K562 (cell line): ENCODE data around the gene AGRN.
A peak's percentile ranks its signal among the peaks of the same experiment; 100 is the strongest.

ENCODE experiments used
- NCOA4 ChIP-seq: fragments of 450-650 bp; IDR thresholded peaks from 2 replicates; pipeline ENCODE4 v1.6.1; 2018; ENCODE audit warnings: mild to moderate bottlenecking; ENCODE audit not compliant: partially characterized antibody
- PHF21A ChIP-seq: fragments of 450-650 bp; IDR thresholded peaks from 2 replicates; pipeline ENCODE4 v1.6.1; 2017; ENCODE audit warnings: low read depth, borderline replicate concordance
- PRMT5 ChIP-seq: sonication (generic); formaldehyde crosslinking; IDR thresholded peaks from 2 replicates; pipeline ENCODE4 v1.5.0; 2020; ENCODE audit warnings: missing genetic modification reagents
- RAD21 ChIP-seq, 2 experiments: fragments of 250-450 bp in 1 of 2; fragments of 450-650 bp in 1 of 2; sonication (Bioruptor Pico) in 1 of 2; formaldehyde crosslinking in 1 of 2; IDR thresholded peaks in 1 of 2; conservative IDR thresholded peaks in 1 of 2; 2 replicates each; pipeline versions ENCODE4 v1.4.0 to v1.8.0; 2020 to 2022; ENCODE audit warnings: mild to moderate bottlenecking in 2 of 2, moderate library complexity in 1 of 2
- SMAD1 ChIP-seq: fragments of 150-350 bp; IDR thresholded peaks from 2 replicates; pipeline ENCODE4 v1.6.1; 2014; ENCODE audit warnings: low read length, low read depth; ENCODE audit not compliant: partially characterized antibody
- SMARCB1 ChIP-seq: IDR thresholded peaks from 2 replicates; pipeline ENCODE4 v1.6.1; 2011; ENCODE audit warnings: improper control_type of control experiment, low read depth; ENCODE audit not compliant: insufficient read length
- TF ChIP-seq, protein P1 (sequence below): fragments of 250-450 bp; sonication (Bioruptor Pico); IDR thresholded peaks from 2 replicates; pipeline ENCODE4 v1.5.0; 2022; ENCODE audit warnings: mild to moderate bottlenecking

GRCh38 chr1:1063945-1064831 is 44.3 kb downstream of the AGRN start:
- no peak for TF ChIP-seq SMARCB1
- no peak for TF ChIP-seq NCOA4
- no peak for TF ChIP-seq SMAD1
- TF ChIP-seq, protein P1, sequence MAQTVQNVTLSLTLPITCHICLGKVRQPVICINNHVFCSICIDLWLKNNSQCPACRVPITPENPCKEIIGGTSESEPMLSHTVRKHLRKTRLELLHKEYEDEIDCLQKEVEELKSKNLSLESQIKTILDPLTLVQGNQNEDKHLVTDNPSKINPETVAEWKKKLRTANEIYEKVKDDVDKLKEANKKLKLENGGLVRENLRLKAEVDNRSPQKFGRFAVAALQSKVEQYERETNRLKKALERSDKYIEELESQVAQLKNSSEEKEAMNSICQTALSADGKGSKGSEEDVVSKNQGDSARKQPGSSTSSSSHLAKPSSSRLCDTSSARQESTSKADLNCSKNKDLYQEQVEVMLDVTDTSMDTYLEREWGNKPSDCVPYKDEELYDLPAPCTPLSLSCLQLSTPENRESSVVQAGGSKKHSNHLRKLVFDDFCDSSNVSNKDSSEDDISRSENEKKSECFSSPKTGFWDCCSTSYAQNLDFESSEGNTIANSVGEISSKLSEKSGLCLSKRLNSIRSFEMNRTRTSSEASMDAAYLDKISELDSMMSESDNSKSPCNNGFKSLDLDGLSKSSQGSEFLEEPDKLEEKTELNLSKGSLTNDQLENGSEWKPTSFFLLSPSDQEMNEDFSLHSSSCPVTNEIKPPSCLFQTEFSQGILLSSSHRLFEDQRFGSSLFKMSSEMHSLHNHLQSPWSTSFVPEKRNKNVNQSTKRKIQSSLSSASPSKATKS (CRISPR knock-in tag) = no peak
- peak; percentile 92 to 96 for TF ChIP-seq RAD21 (CRISPR knock-in tag; conservative IDR thresholded peaks at IDR 0.05 in 1 of 2, IDR thresholded peaks at IDR 0.05 in 1 of 2)
- peak; percentile 71; the same call in 1 of the 2 replicates for TF ChIP-seq PHF21A
- TF ChIP-seq PRMT5 (CRISPR knock-in tag) = no peak
